ENCODE measurements around the gene BCL3. TPM values are rescaled to one million over a fixed set of nuclear protein-coding genes. Genes with fewer than 3 reads are reported as not detected.
A peak's percentile ranks its signal among the peaks of the same experiment; 100 is the strongest.

Gene BCL3
- total and polyA plus RNA-seq, 2 of the 4 experiments (the other 2 are of a cell fraction) = 1.6 to 26.0 TPM

GRCh38 chr19:44740351-44740824, 8.1 kb upstream of the BCL3 start:
- no peaks in the 10 kb centered on the region for H4K20me1 ChIP-seq (ENCODE audit: insufficient read depth, low read length)
- intact Hi-C loops (cut with micrococcal nuclease) (no loop called here), in situ Hi-C loops (cut with MboI; ENCODE audit: low sequenced_read_pairs) (no loop called here), dilution Hi-C loops (cut with HindIII; ENCODE audit: low sequenced_read_pairs, unreplicated experiment) (no loop called here)
- H3K23ac ChIP-seq (ENCODE audit: low read depth, low read length) = no peak overlapping the region
- no peak overlapping the region for H3K27ac ChIP-seq (ENCODE audit: insufficient read depth, low read length)
- TF ChIP-seq, protein P1, sequence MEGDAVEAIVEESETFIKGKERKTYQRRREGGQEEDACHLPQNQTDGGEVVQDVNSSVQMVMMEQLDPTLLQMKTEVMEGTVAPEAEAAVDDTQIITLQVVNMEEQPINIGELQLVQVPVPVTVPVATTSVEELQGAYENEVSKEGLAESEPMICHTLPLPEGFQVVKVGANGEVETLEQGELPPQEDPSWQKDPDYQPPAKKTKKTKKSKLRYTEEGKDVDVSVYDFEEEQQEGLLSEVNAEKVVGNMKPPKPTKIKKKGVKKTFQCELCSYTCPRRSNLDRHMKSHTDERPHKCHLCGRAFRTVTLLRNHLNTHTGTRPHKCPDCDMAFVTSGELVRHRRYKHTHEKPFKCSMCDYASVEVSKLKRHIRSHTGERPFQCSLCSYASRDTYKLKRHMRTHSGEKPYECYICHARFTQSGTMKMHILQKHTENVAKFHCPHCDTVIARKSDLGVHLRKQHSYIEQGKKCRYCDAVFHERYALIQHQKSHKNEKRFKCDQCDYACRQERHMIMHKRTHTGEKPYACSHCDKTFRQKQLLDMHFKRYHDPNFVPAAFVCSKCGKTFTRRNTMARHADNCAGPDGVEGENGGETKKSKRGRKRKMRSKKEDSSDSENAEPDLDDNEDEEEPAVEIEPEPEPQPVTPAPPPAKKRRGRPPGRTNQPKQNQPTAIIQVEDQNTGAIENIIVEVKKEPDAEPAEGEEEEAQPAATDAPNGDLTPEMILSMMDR (conservative IDR thresholded peaks at IDR 0.05; ENCODE audit: low read depth, low read length) = 0 out of 2 replicates have a peak, but pooled peaks have one; percentile 16
- TF ChIP-seq FOS (IDR thresholded peaks at IDR 0.05; ENCODE audit: low read depth, low read length) = no peak
- DNase-seq = no peak
- no peak for ATAC-seq (ENCODE audit: low read depth)
- no peak overlapping the region for H3K9ac ChIP-seq (ENCODE audit: low read depth, low read length)
- H3K9me3 ChIP-seq (ENCODE audit: control insufficient read depth, insufficient read depth, low read length) = no peaks in the 10 kb centered on the region
- H3K36me3 ChIP-seq (ENCODE audit: control insufficient read depth, insufficient read depth, low read length) = no peaks in the 10 kb centered on the region
- 22% methylated on average over 1 of the region's 3 CpGs; no CpG with 5 or more reads in 1 of the 2 experiments for WGBS, 2 experiments (ENCODE audit: extremely low coverage in 2 of 2, insufficient read length in 1 of 2)
- H2BK120ac ChIP-seq (ENCODE audit: low read depth, low read length) = peak overlapping the region; percentile 78
- H3K9me1 ChIP-seq (ENCODE audit: insufficient read depth, low read length) = peaks cover 13% of the 10 kb centered on the region
- H3K4me1 ChIP-seq (ENCODE audit: control insufficient read depth, insufficient read depth, low read length) = peaks cover 35% of the 10 kb centered on the region
- H3K56ac ChIP-seq (ENCODE audit: extremely low read depth, insufficient read depth, low read length) = no peak overlapping the region
- no peak overlapping the region for H2AK9ac ChIP-seq (replicated peaks; ENCODE audit: low read depth, low read length, poor library complexity)
- ChIA-PET CTCF (no interaction called here), POLR2A (ENCODE audit: unreplicated experiment) (no interaction called here)
- H3K79me1 ChIP-seq (ENCODE audit: low read depth in 1 of 2, low read length in 2 of 2) = peaks cover 0 to 13% of the 10 kb centered on the region in 2 experiments; a peak in 2 of 4 replicates
- H3K27me3 ChIP-seq (ENCODE audit: control insufficient read depth, insufficient read depth, low read length) = no peaks in the 10 kb centered on the region
- H3K4ac ChIP-seq (ENCODE audit: low read depth, low read length) = peak overlapping the region; percentile 92
- peak overlapping the region; percentile 65 for H2AK5ac ChIP-seq (ENCODE audit: low read depth, low read length)
- BruUV-seq (replicated peaks) = no TSS peak
- H3K4me2 ChIP-seq (ENCODE audit: low read depth, low read length) = no peak overlapping the region
- no peak overlapping the region for H3K4me3 ChIP-seq (ENCODE audit: insufficient read depth, low read depth, low read length)
- H3K18ac ChIP-seq (ENCODE audit: low read depth, low read length) = peak overlapping the region; percentile 10; the same call in 1 of the 2 replicates
- peak overlapping the region; percentile 71 for H2AFZ ChIP-seq (replicated peaks; ENCODE audit: low read length, poor library complexity)
- peak overlapping the region in 1 of 2 experiments; percentile 53; a peak in 1 of 4 replicates for H4K8ac ChIP-seq (ENCODE audit: low read depth in 2 of 2, low read length in 2 of 2)
- H4K5ac ChIP-seq (ENCODE audit: low read depth, low read length) = peak overlapping the region; percentile 62
- H2BK15ac ChIP-seq (ENCODE audit: low read depth, low read length) = 0 out of 3 replicates have a peak overlapping the region, but pooled peaks have one; percentile 54
- peak overlapping the region; percentile 34 for H4K91ac ChIP-seq (ENCODE audit: insufficient read depth, low read depth, low read length)
- no peak overlapping the region; the same call in 1 of the 2 replicates for H3K14ac ChIP-seq (replicated peaks; ENCODE audit: low read depth, low read length)
- no peak overlapping the region for H2BK5ac ChIP-seq (ENCODE audit: low read depth, low read length, poor library complexity, severe bottlenecking)
- H2BK20ac ChIP-seq (ENCODE audit: low read depth, low read length) = peak overlapping the region; percentile 53
